ENCODE data around the gene COG3. TPM values are rescaled to one million over a fixed set of nuclear protein-coding genes. Genes with fewer than 3 reads are reported as not detected.

Gene COG3
- total and polyA plus RNA-seq, 4 donors, result 22.8 to 113 (median 38.2) TPM

- TF ChIP-seq REST (IDR thresholded peaks at IDR 0.05) (no peak), YY1 (IDR thresholded peaks at IDR 0.05) (no peak), MAX (IDR thresholded peaks at IDR 0.05) (no peak), ZBTB33 (IDR thresholded peaks at IDR 0.05) (no peak)
Observed at GRCh38 chr13:45538382-45538781, 73.6 kb downstream of the COG3 start (continued).

- no peak for TF ChIP-seq RAD21 (IDR thresholded peaks at IDR 0.05)
- TF ChIP-seq RXRA (IDR thresholded peaks at IDR 0.05), result no peak
- no peak for TF ChIP-seq MAX (IDR thresholded peaks at IDR 0.05)
- TF ChIP-seq HNF4A (conservative IDR thresholded peaks at IDR 0.05), result no peak
- no peak for TF ChIP-seq FOXA1 (IDR thresholded peaks at IDR 0.05)
- no peak for TF ChIP-seq YY1 (IDR thresholded peaks at IDR 0.05)
- TF ChIP-seq HNF4G (IDR thresholded peaks at IDR 0.05), result no peak
- Histone ChIP-seq H3K9me3 (ENCODE audit: control insufficient read depth in 4 of 4, low read length in 3 of 4) (no peaks in the 10 kb centered on the region), H3K27ac (ENCODE audit: low read depth in 1 of 2, low read length in 2 of 2) (no peak overlapping the region), H3K27me3 (ENCODE audit: control insufficient read depth in 4 of 4, insufficient read depth in 4 of 4, low read length in 3 of 4) (no peaks in the 10 kb centered on the region), H3K36me3 (ENCODE audit: control insufficient read depth in 4 of 4, insufficient read depth in 3 of 4, low read depth in 1 of 4, low read length in 3 of 4) (peaks cover 4 to 10% (median 8%) of the 10 kb centered on the region in 4 donors), H3K4me1 (ENCODE audit: control insufficient read depth in 4 of 4, insufficient read depth in 4 of 4, low read length in 3 of 4) (no peaks in the 10 kb centered on the region), H3K9ac (ENCODE audit: low read depth in 1 of 2, low read length in 2 of 2) (no peak overlapping the region), H3K4me3 (ENCODE audit: low read depth in 1 of 3, low read length in 3 of 3) (no peak overlapping the region)
- no peak for DNase-seq (ENCODE audit: low spot score)
- 88% methylated on average over 6 of the region's 6 CpGs for WGBS
Observed at GRCh38 chr13:45540195-45540594, 75.5 kb downstream of the COG3 start.

- peaks cover under 1 to 3% (median 2%) of the 10 kb centered on the region in 4 donors for H3K36me3 ChIP-seq (ENCODE audit: control insufficient read depth in 4 of 4, insufficient read depth in 3 of 4, low read depth in 1 of 4, low read length in 3 of 4)
- DNase-seq (ENCODE audit: low spot score), result no peak
- WGBS, result 91% methylated on average over 10 of the region's 10 CpGs
- H3K4me1 ChIP-seq (ENCODE audit: control insufficient read depth in 4 of 4, insufficient read depth in 4 of 4, low read length in 3 of 4), result no peaks in the 10 kb centered on the region
- no peaks in the 10 kb centered on the region for H3K9me3 ChIP-seq (ENCODE audit: control insufficient read depth in 4 of 4, low read length in 3 of 4)
- H3K27ac ChIP-seq (ENCODE audit: low read depth in 1 of 2, low read length in 2 of 2), result no peak overlapping the region
- H3K9ac ChIP-seq (ENCODE audit: low read depth in 1 of 2, low read length in 2 of 2), result no peak overlapping the region
- no peak for TF ChIP-seq REST (IDR thresholded peaks at IDR 0.05)
- no peak for TF ChIP-seq FOXA1 (IDR thresholded peaks at IDR 0.05)
- no peak for TF ChIP-seq RXRA (IDR thresholded peaks at IDR 0.05)
- TF ChIP-seq RAD21 (IDR thresholded peaks at IDR 0.05), result no peak
- TF ChIP-seq SP1 (IDR thresholded peaks at IDR 0.05), result no peak
- no peak for TF ChIP-seq ATF3 (IDR thresholded peaks at IDR 0.05)
- no peak for TF ChIP-seq HNF4A (conservative IDR thresholded peaks at IDR 0.05)
- TF ChIP-seq MAX (IDR thresholded peaks at IDR 0.05), result no peak
- no peak for TF ChIP-seq EGR1 (IDR thresholded peaks at IDR 0.05; ENCODE audit: low read depth in 2 of 2)
- no peak for TF ChIP-seq NR2F2 (IDR thresholded peaks at IDR 0.05)
- TF ChIP-seq HNF4G (IDR thresholded peaks at IDR 0.05), result no peak
- TF ChIP-seq YY1 (IDR thresholded peaks at IDR 0.05), result no peak
- no peak for TF ChIP-seq FOXA2 (IDR thresholded peaks at IDR 0.05)
- TF ChIP-seq TAF1 (conservative IDR thresholded peaks at IDR 0.05), result no peak
- no peak for TF ChIP-seq CTCF (IDR thresholded peaks at IDR 0.05; ENCODE audit: low read depth, low read length, missing input control)
- no peak for TF ChIP-seq JUND (IDR thresholded peaks at IDR 0.05)
- no peak for TF ChIP-seq GABPA (IDR thresholded peaks at IDR 0.05 in 1 of 2, conservative IDR thresholded peaks at IDR 0.05 in 1 of 2)
- H3K4me3 ChIP-seq (ENCODE audit: low read depth in 1 of 3, low read length in 3 of 3), result no peak overlapping the region
- H3K27me3 ChIP-seq (ENCODE audit: control insufficient read depth in 4 of 4, insufficient read depth in 4 of 4, low read length in 3 of 4), result no peaks in the 10 kb centered on the region
Observed at GRCh38 chr13:45540864-45541263, 76.1 kb downstream of the COG3 start.
